Kidney epithelial cell (primary cell): ENCODE results near the gene KCNK10. TPM values are rescaled to one million over a fixed set of nuclear protein-coding genes. Genes with fewer than 3 reads are reported as not detected.

Experiments
- DNase-seq: peaks from one replicate; pipeline ENCODE4 v3.0.0-alpha.2; 2010; ENCODE audit warnings: low read depth
- H3K27me3 ChIP-seq: 2 replicates; pipeline ENCODE4 v1.6.0; 2011; ENCODE audit warnings: low read length; ENCODE audit not compliant: control insufficient read depth, insufficient read depth
- H3K36me3 ChIP-seq: 2 replicates; pipeline ENCODE4 v1.5.1; 2011; ENCODE audit warnings: low read length; ENCODE audit not compliant: control insufficient read depth, insufficient read depth
- H3K4me3 ChIP-seq: 2 replicates; pipeline ENCODE4 v1.5.1; 2011; ENCODE audit warnings: low read depth, mild to moderate bottlenecking, control low read depth, low read length
- total RNA-seq: library from RNA; depleted of rRNA; stranded (reverse); fragments of >200 nt; gene quantifications from 2 replicates; pipeline ENCODE4 v1.2.3, GENCODE V29; 2015
- TF ChIP-seq, protein P1 (sequence below): IDR thresholded peaks from 2 replicates; pipeline ENCODE4 v1.5.1; 2011; ENCODE audit warnings: mild to moderate bottlenecking, moderate library complexity, low read length, control low read depth, inconsistent platforms; ENCODE audit not compliant: insufficient read depth, poor library complexity, severe bottlenecking

KCNK10 gene
- total RNA-seq, 1 donor from 2014 or later = 0.04 TPM

DNA sequence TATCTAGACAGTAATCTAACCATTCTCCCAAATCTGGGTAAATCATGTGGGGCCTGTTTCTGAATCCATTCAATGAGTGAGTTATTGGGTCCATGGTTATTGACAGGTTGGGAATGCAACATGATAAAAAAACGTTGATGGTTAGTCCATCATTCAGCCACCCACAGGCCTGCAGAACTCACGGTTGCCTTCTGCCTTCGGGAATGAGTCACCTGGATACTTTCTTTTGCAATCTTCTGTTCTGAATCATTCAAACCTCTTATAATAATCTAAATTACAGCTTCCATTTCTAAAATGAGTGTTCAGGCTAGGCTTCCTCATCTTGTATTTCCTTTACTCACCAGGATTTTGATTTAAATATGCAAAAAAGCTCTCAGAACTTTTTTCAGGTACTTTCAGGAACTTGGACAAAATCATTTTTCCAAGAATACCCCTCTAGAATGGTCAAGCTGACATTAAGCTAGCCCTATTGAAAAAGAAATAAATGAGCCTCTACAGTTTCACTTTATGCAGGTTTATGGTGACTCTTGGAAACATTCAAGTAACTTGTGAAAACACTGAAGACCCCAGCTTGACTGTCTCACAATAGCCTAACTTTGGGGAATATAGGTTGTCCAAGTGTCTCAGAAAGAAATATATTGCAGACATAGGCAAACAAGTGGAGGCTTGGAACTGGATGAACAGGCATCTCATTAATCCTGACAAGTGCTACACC, 94.4 kb downstream of the KCNK10 start:
- TF ChIP-seq, protein P1, sequence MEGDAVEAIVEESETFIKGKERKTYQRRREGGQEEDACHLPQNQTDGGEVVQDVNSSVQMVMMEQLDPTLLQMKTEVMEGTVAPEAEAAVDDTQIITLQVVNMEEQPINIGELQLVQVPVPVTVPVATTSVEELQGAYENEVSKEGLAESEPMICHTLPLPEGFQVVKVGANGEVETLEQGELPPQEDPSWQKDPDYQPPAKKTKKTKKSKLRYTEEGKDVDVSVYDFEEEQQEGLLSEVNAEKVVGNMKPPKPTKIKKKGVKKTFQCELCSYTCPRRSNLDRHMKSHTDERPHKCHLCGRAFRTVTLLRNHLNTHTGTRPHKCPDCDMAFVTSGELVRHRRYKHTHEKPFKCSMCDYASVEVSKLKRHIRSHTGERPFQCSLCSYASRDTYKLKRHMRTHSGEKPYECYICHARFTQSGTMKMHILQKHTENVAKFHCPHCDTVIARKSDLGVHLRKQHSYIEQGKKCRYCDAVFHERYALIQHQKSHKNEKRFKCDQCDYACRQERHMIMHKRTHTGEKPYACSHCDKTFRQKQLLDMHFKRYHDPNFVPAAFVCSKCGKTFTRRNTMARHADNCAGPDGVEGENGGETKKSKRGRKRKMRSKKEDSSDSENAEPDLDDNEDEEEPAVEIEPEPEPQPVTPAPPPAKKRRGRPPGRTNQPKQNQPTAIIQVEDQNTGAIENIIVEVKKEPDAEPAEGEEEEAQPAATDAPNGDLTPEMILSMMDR = no peak
- H3K36me3 ChIP-seq = no peaks in the 10 kb centered on the region
- H3K27me3 ChIP-seq = no peaks in the 10 kb centered on the region
- no peak for DNase-seq
- no peak overlapping the region for H3K4me3 ChIP-seq

DNA sequence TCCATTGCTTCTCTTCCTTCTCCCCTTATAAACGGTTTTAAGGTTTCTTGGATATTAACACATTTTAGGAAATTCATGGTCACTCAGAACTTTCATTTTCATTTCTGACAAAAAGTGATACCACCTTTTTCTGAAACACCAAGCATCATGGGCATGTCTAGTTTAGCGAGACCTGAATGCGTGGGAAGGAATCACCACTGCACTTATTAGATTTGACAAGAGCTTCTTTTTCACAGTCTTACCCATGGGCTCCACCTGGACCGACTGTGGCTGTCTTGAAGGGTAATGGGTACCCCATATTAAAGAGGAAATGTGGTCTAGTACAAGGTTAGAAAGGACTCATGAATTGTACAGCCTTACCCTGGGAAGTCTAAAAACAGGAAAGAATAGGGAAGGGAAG, 95.4 kb downstream of the KCNK10 start:
- Histone ChIP-seq H3K4me3 (no peak overlapping the region), H3K27me3 (no peaks in the 10 kb centered on the region), H3K36me3 (no peaks in the 10 kb centered on the region)
- TF ChIP-seq, protein P1 = no peak
- DNase-seq = no peak

DNA sequence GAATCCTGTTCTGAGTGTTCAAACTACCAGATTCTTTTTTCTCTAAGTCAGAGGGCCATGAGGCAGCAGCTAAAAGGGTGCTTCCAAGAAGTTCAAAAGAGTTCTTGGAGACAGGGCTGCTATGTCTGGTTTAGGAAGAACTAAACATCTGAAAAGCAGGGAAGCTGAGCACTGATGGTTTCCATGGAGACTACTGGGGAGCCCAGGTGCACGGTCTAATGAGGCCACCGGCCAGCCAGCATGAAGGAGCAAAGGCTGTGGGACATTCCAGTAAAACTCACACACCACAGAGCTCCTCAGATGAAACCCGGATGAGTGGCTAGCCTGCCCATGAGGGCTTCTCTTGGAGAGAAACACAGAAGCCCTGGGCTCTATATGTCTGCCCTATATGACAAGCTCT, 97.3 kb downstream of the KCNK10 start:
- Histone ChIP-seq H3K36me3 (no peaks in the 10 kb centered on the region), H3K27me3 (no peaks in the 10 kb centered on the region), H3K4me3 (no peak overlapping the region)
- DNase-seq = no peak
- TF ChIP-seq, protein P1 = no peak

DNA sequence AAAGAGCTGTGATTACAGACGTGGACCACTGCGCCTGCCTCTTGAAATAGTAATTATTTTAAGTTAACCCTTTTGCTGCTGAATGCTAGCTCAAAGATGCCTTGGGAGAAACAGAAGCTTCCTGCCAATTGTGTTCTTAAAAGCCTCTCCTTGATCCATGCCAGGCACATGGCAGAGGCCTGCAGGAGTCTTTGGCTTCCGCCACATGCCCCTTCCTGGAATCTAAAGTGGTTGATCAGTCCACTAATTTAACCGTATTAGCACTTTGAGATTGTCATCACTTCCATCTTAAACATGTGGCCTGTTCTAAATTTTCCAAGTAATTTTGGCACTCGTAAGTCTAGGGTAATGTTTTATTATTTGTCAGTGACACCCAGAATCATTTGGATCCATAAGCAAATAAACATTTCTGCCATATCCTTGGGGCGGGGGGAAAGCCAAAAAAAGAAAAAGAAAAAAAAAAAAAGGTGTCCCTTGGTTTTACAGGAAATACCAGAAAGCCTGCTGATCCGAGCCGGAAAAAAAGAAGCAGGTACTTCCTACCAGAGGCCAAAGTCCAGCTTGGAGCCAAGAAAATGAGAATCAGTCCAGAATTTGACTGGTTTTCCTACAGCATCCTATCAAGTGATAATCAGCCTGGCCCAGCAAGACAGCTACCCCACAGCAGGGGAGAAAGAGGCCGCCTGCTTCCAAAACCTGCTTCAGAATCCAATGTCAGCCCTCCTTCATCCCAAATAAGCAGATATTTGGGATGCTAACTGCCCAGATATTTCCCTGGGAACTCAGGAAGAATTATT, 104.8 kb downstream of the KCNK10 start:
- no peaks in the 10 kb centered on the region for H3K36me3 ChIP-seq
- no peaks in the 10 kb centered on the region for H3K27me3 ChIP-seq
- no peak overlapping the region for H3K4me3 ChIP-seq
- TF ChIP-seq, protein P1 = no peak
- no peak for DNase-seq

DNA sequence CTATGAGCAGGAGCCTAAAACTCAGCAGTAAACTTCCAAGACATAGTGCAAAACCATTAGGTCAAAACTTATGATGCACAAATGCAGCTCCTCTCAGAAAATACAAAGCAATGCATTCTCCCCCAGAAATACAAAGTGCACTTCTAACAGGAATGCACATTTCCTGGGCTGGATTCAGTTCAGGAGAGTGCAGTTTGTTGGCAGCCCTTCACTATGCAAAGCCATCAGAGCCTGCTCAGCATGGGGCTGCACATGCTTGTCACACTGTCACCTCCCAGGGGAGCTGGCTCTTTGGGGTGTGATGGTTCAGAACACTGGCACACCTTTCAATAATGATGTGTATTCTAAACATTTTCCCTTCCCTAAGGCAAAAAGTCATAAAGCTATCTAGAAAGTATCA, 110.4 kb downstream of the KCNK10 start:
- no peak for DNase-seq
- no peaks in the 10 kb centered on the region for H3K27me3 ChIP-seq
- TF ChIP-seq, protein P1 = no peak
- H3K36me3 ChIP-seq = no peaks in the 10 kb centered on the region
- H3K4me3 ChIP-seq = no peak overlapping the region
